Fibroblast of pulmonary artery (primary cell): ENCODE data around the gene MYT1.

ENCODE experiments used
- DNase-seq: peaks from one replicate; pipeline ENCODE4 v3.0.0-alpha.2; 2010; ENCODE audit warnings: low read depth
- H3K4me3 ChIP-seq: replicated peaks from 2 replicates; pipeline ENCODE4 v1.5.1; 2011; ENCODE audit warnings: low read depth, mild to moderate bottlenecking, control low read depth, low read length, moderate library complexity
- TF ChIP-seq, protein P1 (sequence below): IDR thresholded peaks from 2 replicates; pipeline ENCODE4 v1.5.1; 2011; ENCODE audit warnings: mild to moderate bottlenecking, control low read depth, low read length, inconsistent platforms; ENCODE audit errors: missing control alignments

MYT1 gene

DNA sequence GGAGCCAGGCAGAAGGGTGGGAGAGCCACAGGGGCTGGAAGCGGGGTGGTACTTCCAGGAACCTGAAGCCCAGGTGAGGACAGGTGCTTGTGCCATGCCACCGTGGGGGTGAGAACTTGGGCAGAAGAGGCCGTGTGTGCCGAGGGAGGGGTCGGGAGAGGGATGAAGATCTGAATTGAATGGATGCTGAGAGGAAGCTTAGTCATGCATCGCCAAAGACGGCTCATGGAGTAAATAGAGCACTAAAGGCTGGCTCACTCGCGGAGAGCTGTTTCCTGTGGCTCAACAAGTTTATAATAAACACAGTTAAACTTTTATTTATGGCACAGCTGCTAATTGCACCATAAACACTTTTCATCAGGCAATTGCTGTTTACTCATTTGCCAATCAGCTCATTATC is 21.7 kb upstream of the MYT1 start:
- DNase-seq, result no peak
- H3K4me3 ChIP-seq, result no peak overlapping the region
- TF ChIP-seq, protein P1, sequence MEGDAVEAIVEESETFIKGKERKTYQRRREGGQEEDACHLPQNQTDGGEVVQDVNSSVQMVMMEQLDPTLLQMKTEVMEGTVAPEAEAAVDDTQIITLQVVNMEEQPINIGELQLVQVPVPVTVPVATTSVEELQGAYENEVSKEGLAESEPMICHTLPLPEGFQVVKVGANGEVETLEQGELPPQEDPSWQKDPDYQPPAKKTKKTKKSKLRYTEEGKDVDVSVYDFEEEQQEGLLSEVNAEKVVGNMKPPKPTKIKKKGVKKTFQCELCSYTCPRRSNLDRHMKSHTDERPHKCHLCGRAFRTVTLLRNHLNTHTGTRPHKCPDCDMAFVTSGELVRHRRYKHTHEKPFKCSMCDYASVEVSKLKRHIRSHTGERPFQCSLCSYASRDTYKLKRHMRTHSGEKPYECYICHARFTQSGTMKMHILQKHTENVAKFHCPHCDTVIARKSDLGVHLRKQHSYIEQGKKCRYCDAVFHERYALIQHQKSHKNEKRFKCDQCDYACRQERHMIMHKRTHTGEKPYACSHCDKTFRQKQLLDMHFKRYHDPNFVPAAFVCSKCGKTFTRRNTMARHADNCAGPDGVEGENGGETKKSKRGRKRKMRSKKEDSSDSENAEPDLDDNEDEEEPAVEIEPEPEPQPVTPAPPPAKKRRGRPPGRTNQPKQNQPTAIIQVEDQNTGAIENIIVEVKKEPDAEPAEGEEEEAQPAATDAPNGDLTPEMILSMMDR, result no peak

DNA sequence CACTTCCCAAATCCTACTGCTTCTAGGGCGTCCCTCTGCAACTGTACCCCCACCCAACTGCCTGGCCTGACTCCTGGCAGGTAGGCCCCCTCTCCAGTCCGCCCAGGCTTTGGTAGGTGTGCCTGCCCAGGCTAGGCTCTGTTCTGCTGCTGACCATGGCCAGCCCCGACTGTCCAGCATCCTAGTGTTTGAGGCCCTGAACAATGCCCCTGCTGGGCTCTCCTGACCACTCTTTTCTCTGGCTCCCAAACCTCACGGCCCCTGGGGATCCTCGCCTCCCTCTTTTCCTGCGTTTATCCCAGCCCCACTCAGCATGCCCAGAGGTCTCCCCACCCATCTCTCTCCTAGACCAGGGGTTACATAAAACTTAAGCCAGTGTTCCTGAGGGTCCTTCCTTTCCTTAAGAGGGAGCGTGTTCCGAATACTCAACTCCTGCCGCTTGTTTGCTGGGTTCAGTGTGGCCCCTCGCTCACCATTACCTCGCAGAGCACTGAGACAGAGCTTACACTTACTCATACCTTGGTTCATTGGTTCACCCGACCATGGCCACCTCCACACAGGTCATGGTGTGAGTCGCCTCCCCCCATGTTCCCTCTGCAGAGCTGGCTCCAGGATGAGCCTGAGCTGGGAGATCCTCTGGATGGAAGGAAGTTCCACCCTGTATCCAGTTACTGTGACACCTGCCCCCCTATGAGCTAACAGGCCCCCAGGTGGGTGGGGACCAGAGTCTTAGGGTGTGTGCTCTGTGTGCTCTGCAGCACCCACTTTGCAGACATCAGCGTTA is 21.0 kb upstream of the MYT1 start:
- no peak overlapping the region for H3K4me3 ChIP-seq
- no peak for DNase-seq
- TF ChIP-seq, protein P1, result no peak

DNA sequence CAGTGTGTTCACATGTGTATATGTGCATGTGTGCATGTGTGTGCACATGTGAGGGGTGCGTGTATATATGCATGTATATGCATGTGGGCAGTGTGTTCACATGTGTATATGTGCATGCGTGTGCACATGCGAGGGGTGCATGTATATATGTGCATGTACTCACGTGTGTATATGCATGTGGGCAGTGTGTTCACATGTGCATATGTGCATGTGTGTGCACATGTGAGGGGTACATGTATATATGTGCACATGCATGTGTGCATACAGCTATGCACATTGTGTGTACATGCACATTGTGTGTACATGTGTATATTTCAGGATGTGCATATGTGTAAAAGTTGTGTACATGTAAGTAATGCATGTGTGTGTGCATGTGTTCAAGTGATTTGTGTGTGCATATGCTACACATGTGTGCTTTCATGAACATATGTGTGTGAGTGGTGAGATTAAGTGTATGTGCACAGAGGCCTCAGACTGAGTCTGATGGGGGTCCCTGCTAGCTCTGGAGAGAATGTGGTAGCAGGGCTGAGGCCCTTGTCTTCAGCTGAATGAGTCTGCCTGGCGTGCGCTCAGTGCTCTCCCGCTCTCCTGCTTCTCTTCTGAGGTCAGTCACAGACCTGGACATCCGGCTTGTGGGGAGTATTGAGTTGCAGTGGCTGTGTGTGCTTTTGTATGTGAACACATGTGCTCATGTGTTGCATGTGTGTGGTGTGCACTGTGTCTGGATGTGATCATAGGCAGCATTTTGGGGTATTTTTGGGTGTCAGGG is 19.9 kb upstream of the MYT1 start:
- no peak overlapping the region for H3K4me3 ChIP-seq
- DNase-seq, result no peak
- TF ChIP-seq, protein P1, result no peak

DNA sequence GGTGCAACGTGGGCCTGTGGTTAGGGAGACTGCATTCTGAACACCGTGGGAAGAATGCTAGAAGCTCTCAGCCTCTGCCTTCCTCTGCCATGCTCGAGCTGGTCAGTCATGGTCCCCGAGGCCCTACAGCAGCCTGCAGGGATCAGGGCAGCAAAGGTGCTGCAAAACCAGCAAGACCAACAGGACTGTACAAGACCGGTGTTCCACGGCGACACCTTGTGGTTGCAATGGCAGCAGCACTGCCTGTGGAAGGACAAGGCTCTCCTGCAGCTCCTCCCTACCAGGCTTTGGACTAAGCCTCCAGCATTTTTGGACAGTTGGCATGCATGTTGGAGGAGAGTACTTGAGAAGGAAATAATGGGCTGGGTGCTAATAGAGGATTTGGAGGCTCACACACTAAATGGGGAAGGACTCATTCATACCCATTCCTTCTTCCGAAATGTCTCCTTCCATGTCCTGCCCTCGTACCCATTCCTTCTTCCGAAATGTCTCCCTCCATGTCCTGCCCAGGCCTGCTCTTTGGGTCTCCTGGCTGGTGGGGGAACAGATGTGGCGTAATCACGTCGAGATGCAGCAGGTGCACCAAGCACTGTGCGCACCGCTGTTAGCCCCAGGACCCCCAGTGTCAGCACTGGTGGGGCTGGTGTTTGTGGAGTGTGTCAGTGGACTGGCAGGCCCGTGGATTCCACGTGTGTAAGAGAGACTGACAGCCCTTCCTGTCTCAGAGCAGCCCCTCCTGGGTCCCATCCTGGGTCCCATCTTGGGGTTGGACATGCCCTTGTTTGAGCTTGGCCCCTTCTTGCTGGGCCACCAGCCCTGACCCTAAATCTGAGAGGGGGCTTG is 18.6 kb upstream of the MYT1 start:
- no peak for DNase-seq
- no peak overlapping the region for H3K4me3 ChIP-seq
- TF ChIP-seq, protein P1, result peak; percentile 11

DNA sequence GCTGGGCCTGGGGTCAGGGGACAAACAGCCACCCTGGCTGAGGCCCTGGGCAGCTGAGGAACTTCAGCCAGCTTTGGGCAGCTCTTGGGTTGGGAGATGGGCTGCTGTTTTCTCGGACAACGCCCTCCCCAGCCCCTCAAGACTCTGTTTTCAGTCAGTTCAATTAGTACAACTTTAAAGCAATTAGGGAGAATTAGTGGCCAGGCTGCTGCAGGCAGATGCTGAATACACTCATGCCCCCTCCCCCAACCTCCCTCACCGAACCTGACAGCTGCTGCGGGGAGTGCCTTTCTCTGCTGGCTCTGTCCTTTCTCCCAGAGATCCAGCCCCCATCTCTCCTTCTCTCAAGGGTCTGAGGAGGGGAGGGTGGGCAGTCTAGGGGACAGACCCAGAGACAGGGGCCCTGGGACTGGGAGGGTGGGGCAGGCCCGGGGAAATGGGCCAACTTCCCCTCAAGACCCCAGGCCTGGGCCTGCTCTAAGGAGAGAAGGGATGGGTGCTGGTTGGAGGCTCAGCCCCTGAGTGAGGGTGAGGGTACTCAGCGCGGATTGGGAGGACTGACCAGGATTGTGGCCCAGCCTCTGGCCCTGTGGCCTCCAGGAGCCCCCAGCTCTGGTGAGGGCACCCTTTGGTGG is 17.8 kb upstream of the MYT1 start:
- no peak overlapping the region for H3K4me3 ChIP-seq
- DNase-seq, result no peak
- TF ChIP-seq, protein P1, result no peak

DNA sequence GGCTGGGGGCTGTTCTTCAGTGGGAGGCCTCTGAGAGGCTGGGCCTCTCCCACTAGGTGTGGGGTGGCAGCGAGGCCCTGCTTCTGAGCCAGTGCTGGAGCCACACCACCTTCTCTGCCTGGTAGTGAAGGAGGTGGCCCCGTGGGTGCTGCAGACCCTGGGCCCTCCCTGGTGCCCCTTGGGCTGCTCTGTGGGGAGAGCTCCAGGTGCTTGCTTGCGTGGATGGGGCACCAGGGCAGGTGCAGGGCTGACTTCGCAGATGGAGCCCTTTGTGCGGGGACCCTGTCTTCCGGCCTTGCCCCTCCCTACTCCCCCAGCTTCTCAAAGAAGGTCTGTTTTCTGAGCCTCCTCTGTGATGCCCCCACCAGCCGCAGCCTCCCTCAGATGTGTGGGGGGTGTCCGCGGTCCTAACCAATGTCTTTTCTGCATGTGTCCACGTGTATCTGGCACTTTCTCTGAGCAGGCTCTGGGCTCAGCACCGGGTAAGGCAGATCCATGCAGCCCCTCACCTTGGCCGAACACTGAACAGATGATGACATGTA is 17.2 kb upstream of the MYT1 start:
- TF ChIP-seq, protein P1, result no peak
- no peak for DNase-seq
- no peak overlapping the region for H3K4me3 ChIP-seq
